Measurements from ENCODE around the gene ESRRG.
"Not testable (repeated sequence)": the region's sequence is repeated elsewhere in the genome, so short reads cannot be mapped to it uniquely, and the experiment has no call there.

- not testable (repeated sequence) for TF ChIP-seq CTCF, EP300, POLR2A (IDR thresholded peaks at IDR 0.05)
Observed at GRCh38 chr1:216704065-216704464, 19.2 kb downstream of the ESRRG start.
